Measurements from ENCODE around the gene HTT.

GRCh38 chr4:3130201-3130600 lies 55.7 kb downstream of the HTT start:
- TF ChIP-seq CTCF (conservative IDR thresholded peaks at IDR 0.05; ENCODE audit: low read depth, low read length) (no peak), EZH2 (IDR thresholded peaks at IDR 0.05; ENCODE audit: low read length, unreplicated experiment) (no peak), EZH2phosphoT487 (IDR thresholded peaks at IDR 0.05; ENCODE audit: borderline replicate concordance, low read length) (no peak)
